Suppressor macrophage treated with lipopolysaccharide for 1 hour (primary cell): ENCODE results near the gene TOPAZ1.

Source experiments
- DNase-seq, 3 donors: peaks; one replicate each; pipeline ENCODE4 v3.0.0-alpha.2; 2020 to 2022

The TOPAZ1 gene

GRCh38 chr3:44241706-44242105 is at the start of gene TOPAZ1:
TOPAZ1 (plus strand) TSS chr3:44241886; CDS start chr3:44242054, 168 bp downstream.
- DNase-seq: no peak

- peak; percentile 81 to 89 (median 89) for DNase-seq
Measured at GRCh38 chr3:44198284-44199269, 43.1 kb upstream of the TOPAZ1 start.

- DNase-seq: no peak
Measured at GRCh38 chr3:44206261-44206660, 35.4 kb upstream of the TOPAZ1 start.

DNA sequence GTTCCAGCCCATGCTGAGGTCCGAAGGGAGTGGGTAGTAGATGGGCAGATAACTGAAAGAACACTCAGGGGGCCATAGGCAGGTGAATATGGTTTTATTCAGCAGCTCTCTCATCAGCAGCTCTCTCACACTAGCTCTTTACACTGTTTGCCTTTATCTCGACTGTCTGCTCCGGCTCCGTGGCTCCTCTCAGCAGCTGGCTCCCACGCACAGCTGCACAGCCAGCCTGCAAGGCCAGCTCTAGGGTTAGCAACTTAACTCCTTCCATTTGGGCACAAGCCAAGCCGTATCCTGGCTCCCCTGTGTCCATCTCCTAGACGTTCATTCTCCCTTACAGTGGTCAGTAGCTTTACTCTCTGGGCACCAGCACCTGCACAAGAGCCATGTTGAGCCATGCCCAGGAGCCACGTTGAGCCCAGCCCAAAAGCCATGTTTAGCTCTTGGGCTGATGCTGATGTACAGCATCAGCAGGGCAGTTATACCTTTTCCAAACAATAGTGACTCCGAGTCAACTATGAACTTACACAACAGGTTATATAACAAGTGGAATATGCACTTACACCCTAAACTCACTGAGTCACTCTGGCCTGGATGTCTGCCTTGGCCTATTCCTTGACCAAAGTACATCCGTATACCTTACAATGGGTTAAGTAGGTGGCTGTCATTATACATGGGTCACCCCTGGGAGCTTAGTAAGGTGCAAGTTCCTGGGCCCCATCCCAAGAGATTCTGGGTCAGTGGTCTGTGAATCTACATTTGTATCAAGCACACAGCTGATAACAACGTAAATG is 34.6 kb upstream of the TOPAZ1 start:
- DNase-seq: no peak

GRCh38 chr3:44208086-44208485 is 33.6 kb upstream of the TOPAZ1 start:
- no peak for DNase-seq

DNA sequence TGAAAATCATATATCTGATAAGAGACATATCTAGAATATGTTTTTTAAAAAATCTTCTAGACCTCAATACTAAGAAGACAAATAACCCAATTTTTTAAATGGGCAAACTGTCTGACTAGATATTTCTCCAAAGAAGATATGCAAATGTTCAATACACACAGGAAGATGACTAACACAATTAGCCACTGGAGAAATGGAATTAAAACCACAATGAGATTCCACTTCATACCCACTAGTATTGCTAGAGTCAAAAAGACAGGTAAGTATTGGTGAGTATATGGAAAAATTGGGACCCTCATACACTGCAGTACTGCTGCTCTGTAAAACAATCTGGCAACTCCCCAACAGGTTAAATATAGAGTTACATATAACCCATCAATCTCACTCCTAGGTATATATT is 33.1 kb upstream of the TOPAZ1 start:
- no peak for DNase-seq

GRCh38 chr3:44210967-44211366 is 30.7 kb upstream of the TOPAZ1 start:
- no peak for DNase-seq

- no peak for DNase-seq
Measured at GRCh38 chr3:44222337-44222736, 19.3 kb upstream of the TOPAZ1 start.

GRCh38 chr3:44223299-44223698 is 18.4 kb upstream of the TOPAZ1 start:
- DNase-seq: no peak

GRCh38 chr3:44224131-44224530 is 17.6 kb upstream of the TOPAZ1 start:
- DNase-seq: no peak

DNA sequence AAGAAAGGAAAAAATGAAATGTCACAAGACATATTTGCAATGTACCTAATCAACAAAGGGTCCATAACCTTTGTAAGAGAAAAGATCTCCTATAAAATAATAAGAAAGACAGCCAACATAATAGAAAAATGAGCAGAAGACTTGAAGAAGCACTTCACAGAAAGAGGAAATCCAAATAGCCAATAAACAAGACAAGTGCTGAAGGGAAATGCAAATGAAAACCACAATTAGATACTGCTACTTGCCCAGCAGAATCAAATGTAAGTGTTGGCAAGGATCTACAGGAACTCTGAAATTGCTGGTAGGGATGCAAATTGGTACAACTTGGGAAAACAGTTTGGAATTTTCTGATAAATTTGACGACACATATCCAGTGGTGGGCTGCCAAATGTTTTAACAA is 15.1 kb upstream of the TOPAZ1 start:
- DNase-seq: no peak

GRCh38 chr3:44227632-44228031 is 14.1 kb upstream of the TOPAZ1 start:
- DNase-seq: peak; percentile 46 to 64 (median 52)

GRCh38 chr3:44228900-44229299 is 12.8 kb upstream of the TOPAZ1 start:
- peak; percentile 50 to 60 (median 57) for DNase-seq

DNA sequence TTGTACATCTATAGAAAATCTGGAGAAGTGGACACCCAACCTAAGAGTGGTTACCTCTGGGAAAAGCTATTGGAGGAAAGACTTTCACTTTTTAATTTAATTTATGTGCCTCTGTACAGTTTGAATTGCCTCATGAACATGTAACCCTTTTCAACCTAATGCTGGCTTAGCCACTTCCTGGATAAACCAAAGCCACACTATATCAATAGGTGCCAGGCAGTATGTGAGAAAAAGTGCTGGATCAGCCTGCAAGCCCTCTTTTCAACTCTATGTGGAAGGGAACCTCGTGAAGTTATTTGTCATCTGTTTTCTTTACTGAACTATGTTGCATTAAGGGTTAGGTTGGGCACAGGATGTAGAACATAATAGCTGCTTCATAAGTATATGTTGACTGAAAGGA is 9.3 kb upstream of the TOPAZ1 start:
- DNase-seq: no peak

DNA sequence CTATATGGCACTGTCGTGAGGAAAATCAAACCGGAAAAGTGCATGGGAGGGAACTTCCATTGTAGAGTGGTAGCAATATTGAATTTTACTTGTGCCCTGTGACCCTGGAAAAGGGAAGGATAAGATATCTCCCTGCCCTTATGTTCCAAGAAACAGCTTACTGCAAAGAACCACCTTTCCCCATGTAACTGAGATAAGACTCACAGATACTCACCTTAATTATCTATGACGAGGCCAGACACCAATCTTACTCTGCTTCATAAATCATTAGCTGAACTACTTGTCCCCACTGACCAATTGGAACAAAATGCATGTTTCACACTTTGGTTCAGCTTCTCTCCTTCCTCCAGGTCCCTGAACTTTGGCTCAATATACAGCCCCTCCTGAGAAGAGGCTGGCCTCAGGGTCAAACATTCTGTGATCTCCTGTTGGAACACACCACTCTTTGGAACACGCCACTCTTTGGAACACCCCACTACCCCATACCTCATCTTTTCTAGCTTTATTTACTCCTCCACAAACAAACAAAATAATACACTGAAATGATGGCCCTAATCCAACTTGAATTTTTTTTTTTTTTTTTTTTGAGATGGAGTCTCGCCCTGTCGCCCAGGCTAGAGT is 6.9 kb upstream of the TOPAZ1 start:
- DNase-seq: no peak

DNA sequence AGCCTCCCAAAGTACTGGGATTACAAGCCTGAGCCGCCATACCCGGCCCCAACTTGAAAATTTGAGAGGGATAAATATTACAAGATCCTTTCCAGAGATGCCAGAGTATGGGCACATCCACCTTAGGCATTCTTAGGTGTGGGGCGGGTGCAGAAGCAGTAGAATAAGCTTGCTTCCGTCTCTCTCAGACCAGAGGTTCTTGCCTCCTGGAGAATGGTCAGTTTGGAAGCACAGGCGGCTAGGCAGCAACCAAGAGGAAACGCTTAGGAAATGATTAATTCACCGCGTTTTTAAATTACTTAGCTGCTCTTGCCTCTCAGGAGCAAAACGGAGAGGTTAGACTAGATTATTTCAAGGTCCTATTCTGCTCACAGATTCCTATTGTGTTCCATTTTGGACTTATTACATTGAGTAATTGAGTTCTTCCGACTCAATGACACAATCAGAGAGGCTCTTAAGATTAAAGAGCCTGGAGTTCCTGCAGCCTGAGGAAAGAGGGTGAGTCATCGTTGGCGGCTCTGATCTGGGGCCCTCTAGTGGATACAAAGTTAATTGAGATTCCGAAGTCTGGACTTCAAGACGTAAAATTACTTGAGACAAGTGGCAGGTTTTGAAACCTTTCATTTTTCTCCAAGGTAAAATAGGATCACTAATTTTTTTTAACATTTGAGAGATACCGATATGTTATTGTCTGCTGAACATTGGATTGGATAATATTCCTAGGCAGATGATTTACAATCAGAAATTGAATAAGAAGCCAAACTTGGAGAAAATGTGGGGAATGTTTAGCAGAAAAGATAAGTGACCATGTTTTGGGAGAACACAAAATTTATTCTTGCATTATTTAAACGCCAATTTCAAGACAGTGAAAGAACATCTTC is 5.8 kb upstream of the TOPAZ1 start:
- peak; percentile 86 to 93 (median 87) for DNase-seq

GRCh38 chr3:44236485-44236908 is 5.2 kb upstream of the TOPAZ1 start:
- no peak for DNase-seq

DNA sequence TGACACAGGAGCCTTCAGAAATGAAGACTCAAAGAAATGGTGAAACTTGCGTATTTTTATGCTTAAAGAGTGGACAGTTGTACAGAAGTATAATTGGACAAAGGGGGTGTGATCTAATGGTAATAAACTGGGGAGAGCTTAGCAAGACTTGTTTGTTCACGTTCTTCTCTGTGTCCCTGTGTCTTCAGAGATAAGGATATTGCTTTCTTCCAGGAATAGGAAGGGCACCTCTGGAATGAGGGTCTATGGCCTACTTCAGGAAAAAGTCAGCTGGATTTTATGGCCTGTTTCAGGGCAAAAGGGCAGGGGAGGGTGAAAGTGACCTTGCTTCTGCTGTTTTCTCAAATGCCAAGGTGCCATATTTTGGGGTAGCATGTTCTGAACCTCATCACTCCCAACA is 4.5 kb upstream of the TOPAZ1 start:
- DNase-seq: no peak

DNA sequence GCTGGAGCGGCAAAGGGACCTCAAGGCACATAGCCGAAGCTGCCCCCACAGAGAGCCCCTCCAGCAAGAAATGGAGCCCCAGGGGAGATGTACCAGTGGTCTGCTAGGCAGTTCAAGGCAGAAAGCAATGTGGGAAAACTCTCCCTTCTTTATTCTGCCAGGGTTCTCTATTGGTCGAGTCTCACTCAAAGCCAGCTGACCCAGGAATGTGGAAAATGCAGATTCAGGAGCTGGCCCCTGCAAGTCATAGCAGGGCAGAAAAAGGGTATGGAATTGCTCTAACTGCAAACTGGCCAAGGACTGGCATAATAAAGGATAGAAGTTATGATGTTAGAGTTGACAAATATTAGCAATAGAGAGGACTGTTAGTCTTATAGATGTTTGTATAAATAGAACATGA is 4.0 kb upstream of the TOPAZ1 start:
- DNase-seq: no peak

- no peak for DNase-seq
Measured at GRCh38 chr3:44238889-44239288, 2.8 kb upstream of the TOPAZ1 start.

DNA sequence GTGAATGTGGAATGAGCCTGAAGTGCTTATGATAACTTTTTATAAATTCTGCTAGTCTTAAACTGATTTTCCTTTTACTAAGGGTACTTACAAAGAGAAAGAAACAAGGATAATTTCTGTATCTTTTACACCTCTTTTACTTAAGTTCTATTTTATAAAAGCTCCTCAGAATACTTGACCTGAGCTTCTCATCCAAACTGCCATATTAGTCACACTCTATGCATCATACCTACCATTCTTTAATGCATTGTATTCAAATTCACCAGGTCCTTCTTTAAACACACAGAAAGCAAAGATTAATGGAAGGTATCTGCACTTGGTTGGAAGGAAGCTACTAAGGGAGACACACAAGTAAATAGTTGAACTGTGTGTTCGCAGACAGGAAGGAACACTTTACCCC is 1.6 kb upstream of the TOPAZ1 start:
- DNase-seq: no peak

DNA sequence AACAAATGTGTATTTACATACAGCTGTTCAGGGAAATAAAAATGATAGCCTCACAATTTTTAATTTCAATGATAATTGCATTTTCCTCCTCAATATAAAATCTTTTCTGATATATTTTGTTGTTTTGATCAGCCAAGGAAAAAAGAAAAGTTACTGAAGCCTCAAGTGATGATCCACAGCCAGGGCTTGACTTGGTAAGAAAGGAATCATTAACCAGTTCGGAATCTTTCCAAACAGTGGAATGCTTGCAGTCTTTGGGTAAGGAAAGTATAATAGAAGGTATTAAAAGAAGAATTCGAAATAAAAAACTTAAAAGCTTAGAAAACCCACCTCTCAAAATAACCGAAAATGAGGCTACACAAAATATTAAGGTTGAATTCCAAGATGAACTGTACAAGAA is 1.0 kb downstream of the TOPAZ1 start:
- DNase-seq: no peak
